ENCODE results near the gene MEF2A.
"Not testable (repeated sequence)": the region's sequence is repeated elsewhere in the genome, so short reads cannot be mapped to it uniquely, and the experiment has no call there.

The MEF2A gene

DNA sequence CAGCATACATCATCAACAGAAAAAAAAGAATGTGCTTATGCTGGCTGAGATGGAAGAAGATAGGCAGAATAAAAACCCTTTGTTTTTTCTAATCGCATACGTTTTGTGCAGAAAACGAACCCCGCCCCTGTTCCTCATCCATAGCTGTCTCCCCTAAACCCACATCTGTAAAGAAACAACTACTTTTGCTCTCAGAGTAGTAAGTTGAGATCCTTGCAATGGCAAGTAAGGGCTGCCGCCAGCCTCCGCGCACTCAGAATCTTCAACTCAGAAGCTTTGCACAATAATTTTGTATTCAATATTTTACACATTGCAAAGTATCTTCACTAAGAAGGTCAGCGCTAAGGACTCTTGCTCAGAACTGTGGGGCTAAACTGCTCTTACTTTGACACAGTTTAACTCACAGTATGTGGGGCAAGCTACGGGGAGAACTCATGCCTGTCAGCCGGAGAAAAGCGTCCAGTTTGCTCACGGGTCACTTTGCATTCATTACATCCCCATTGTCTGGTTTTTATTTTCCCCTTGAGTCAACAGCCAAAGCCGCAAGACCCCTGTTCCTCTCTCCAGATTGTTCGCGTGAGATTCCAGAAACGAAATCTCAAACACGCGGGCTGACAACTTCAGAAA lies 166.5 kb downstream of the MEF2A start:
- DNase-seq, result no peak

DNA sequence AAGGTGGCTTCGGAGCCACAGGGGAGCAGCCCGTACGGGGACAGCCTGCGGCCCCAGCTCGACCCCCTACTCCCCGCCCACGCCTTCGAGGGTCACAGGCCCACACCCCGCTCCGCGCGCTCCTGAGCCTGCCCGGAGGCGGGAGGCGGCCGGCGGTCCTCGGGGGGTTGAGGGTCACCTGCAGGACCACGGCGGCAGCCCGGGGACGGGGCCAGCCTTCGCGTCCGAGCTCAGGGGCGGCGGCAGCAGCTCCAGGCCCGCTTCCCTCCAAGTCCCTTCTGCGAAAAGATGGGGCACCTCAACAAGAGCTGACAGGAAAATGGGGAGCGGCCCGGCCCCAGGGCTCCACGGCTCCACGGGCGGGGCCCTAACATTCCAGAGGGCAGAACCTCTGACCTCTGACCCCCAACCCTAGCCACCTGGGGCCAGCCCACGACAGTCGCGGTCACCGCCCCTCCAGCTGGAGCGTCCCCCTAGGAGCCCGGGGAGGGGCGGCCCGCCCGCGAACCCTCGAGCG lies 167.0 kb downstream of the MEF2A start:
- no peak for DNase-seq

DNA sequence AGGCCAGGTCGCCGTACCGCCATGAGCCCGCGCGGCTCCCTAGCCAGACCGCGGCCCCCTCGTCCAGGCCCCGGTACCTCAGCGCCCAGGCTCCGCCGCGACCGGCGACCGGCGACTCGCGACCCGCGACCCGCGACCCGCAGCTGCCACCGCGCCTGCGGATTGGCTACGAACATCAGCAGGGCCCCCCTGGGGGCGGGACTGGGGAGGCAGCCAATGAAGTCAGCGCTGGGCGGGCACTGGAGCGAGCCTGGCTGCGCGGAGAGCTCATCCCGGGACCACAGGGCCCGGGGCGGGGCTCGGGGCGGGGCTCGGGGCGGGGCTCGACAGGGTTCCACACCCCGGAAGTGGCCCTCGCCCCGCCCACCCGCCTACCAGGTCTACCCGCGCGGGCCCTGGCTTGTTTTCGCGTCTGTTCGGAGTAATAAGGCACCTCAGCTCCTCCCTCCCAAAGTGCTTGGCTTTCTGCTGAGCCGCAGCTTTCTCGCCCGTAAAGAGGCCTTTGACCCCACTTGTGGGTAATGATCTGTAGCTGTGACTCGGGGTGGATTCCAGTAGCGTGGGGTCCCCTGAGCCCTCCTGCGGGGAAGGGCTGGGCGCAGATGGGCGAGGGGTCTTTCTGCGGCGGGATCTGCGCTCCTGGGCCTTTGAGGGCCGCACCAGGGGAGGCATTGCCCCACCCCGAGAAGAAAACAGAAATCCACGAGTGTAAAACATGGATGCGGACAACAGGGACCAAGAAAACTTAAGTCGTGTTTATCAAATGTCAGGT lies 167.7 kb downstream of the MEF2A start, which contains the start of gene LYSMD4:
Gene LYSMD4 (minus strand): TSS at position 170 of the 772 bp plus-strand sequence. CDS start 1,438 bp downstream, outside the sequence.
- peak; percentile 99 for DNase-seq

DNA sequence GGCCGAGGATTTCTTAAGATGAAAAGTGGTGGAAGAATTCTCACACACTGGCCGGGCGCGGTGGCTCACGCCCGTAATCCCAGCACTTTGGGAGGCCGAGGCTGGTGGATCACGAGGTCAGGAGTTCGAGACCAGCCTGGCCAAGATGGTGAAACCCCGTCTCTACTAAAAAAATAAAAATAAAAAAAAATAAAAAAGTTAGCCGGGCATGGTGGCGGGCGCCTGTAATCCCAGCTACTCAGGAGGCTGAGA lies 168.2 kb downstream of the MEF2A start:
- DNase-seq, result not testable (repeated sequence)

DNA sequence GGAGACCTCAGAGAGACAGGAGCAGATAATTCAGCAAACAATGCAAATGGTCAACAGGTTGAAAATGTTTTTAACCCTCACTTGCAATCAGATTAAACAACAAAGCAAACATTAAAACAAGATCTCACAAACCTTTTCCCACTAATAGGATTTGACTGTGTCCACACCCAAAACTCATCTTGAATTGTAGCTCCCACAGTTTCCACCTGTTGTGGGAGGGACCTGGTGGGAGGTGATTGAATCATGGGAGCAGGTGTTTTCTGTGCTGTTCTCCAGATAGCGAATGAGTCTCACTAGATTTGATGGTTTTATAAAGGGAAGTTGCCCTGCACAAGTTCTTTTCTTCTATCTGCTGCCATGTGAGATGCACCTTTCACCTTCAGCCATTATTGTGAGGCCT lies 168.8 kb downstream of the MEF2A start:
- DNase-seq, result no peak

DNA sequence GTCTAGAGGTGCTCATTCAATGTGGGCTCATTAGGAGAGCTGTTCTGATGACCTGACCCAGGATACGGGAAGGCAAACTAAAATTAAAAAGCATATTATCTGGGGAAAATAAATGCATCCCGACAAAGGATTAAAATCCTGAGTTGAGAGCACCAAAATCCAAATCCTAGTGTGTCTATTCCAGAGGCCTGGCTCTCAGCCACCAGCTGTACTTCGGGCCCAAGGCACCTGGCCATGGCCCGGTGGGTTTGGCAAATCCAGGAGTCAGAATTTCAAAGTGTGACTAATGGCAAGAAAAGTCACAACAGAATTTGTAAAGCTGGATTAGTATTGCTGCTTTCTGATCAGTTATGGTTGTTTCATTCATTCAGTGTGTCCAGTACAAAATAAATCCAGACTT lies 170.1 kb downstream of the MEF2A start:
- no peak for DNase-seq

DNA sequence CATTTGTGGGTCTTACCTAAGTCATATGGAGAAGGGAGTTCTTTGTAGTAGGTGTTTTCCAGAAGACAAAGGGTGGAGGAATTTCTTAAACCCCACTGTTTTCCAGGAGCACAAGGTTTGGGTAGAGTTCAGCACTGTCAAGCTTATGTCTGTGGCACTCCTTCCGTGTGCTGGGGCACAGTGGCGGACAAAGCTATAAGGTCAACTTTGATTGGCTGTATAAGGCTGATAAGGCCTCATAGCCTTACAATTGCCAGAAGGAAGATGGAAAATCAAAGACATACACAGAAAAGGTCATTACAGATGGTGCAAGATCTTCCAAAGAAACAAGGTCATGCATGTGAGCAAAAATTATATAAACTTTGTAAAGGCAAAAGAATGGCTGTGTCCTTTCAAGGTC lies 170.9 kb downstream of the MEF2A start:
- DNase-seq, result no peak

DNA sequence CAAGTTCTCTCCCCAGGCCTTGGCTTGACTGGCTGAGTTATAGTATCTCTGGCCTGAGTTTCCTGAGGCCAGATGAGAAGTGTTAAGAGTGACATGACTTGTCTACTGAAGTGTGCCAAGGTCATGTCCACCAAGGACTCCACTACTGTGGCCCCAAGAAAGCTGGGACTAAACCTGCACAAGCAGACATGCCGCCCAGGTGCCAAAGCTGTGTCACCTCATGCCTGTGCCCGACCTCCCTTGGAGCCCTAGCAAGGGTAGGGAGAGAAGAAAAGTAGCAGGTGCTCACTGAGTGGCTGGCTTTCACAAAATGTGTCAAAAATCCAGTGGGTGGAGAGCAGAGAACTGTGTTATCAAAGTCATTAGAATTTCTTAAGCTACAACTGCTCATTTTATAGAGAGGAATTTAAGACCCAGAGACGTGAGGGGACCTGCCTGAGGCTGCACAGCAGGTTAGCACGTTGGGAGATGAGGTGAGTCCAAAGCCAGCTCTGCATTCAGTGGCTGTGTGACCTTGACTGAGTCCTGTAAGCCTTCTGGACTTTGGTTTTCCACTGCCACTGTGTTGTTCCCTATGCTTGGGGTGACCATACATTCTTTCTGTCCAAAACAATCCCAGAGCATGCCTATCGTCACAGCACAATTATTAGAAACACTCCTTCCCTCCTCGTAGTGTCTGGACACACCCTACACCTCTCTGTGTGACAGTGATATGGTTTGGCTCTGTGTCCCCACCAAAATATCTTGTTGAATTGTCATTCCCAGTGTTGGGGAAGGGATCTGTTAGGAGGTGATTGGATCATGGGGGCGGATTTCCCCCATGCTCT lies 172.4 kb downstream of the MEF2A start:
- no peak for DNase-seq

DNA sequence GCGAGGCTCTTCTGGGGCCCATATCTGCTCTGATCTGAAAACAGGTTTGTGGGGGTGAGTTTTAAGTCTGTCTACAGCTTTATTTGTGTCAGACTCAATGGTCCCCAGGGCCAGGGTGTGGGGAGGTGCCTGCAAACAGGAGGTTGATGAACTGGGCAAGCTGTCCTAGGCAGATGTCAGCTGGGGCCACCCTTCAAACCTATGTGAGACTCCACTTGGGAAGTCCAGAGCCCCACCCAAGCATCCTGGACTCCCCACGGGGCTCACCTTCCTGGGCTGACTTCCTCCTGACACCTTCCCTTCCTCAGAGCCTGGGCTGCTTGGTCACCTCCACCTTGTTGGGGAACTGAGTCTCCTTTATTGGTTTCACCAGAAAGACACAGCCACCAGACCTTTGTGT lies 176.1 kb downstream of the MEF2A start:
- no peak for DNase-seq

DNA sequence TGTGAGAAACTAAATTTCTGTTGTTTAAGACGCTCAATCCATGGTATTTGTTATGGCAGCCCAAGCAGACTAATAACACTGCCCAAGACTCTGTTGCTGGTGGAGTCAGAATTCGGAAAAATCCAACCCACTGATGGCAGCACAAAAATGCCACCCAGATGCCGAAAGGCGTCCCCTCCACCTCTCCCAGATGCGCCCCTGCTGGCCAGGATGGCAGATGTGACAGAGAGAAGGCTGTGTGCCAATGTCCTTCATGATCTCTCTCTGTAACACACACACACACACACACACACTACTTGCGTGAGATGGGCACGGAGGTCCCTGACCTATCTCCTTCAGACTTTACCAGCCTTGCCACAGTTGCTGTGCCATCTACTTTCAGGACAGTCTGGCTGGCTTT lies 178.4 kb downstream of the MEF2A start:
- DNase-seq, result no peak

DNA sequence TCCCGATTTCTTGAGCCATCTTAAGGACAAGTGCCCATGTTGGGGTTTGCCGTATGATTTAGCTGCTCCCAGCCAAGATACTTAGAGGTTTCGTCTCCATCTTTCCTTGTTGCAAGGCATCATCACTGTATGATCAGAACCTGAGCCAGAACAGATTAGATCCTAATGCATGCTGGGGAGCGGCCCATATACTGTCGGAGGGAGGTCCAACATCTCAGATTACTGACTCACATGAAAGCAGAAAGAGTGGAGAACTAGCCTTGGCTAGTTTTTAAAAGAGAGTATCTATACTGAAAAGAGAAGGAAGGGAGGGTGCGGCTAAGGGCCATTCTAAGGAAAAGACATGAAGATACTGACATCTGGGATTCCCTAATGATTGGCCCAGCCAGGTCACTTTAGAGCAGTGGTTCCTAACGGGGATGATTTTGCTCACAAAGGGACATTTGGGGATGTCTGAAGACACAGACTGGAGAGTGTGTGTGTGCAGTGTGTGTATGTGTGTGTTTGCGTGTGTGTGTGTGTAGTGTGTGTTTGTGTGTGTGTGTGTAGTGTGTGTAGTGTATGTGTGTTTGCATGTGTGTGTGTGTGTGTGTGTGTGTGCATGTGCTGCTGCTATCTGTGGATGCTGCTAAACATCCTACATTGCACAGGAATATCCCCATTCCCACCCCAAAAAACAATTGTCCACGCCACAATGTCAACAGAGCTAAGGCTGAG lies 179.7 kb downstream of the MEF2A start:
- DNase-seq, result no peak

DNA sequence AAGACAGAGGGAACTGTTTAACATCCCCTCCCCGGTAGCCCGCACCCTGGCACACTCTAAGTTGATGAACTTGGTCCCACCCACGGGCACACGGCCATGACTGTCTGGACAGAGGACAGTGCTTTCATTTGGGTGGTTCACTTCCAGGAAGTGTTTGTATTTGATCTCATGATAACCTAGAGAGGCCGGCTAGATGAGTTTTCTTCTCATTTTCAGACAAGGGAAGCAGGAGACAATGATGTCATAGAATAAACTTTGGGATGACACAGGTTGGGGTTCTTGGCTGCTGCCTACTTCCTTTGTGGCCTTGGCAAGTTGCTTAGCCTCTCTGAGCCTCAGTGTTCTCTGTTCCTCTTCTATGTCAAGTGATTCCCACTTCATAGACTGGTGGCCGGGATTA lies 183.6 kb downstream of the MEF2A start:
- DNase-seq, result no peak

DNA sequence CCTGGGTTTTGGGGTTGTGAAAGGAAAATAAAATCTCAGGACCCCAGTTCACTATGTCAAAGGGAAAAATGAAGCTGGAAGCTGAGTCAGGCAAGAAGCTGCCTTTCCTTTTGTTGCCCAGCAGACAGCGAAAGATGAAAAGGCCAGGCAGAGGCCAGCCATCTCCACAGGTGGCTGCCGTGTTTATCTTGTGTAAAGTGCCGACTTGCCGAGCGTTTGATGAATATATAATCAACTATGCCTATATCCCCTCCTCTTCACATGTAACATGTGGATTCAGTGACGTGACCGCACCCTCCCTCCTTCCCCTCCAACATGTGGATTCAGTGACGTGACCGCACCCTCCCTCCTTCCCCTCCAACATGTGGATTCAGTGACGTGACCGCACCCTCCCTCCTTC lies 184.5 kb downstream of the MEF2A start:
- DNase-seq, result not testable (repeated sequence)

DNA sequence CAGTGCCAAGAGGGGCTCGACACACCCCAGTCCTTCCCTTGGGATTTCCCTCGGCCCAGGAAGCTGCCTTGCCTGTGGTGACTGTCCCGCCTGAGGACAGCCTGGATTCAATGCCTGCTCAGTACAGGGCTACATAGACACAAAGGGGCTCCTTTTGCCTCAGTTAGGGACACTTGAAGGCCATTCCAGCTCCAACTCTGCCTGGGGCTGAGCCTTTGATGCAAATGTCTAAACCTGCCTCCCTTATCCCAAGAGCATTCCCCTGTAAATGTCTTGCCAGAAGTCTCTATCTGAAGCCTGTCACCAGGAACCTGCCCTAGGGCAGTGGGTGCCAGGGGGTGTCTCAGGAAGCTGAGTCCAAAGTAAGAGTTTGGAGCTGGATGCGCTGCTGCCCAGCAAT lies 186.8 kb downstream of the MEF2A start:
- no peak for DNase-seq

DNA sequence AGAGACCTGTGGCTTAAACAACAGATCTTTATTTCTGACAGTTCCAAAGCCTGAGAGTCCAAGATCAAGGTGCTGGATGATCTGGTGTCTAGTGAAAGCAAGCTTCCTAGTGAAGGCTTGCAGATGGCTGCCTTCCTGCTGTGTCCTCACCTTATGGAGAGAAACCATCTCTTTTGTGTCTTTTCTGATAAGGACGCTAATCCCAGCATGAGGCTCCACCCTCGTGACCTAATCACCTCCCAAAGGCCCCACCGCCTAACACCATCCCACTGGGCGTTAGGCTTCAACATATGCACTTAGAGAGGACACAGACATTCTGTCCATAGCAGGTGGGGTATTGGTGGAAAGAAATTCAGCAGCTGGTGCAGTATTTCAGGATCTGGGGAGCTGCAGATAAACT lies 187.3 kb downstream of the MEF2A start:
- no peak for DNase-seq

DNA sequence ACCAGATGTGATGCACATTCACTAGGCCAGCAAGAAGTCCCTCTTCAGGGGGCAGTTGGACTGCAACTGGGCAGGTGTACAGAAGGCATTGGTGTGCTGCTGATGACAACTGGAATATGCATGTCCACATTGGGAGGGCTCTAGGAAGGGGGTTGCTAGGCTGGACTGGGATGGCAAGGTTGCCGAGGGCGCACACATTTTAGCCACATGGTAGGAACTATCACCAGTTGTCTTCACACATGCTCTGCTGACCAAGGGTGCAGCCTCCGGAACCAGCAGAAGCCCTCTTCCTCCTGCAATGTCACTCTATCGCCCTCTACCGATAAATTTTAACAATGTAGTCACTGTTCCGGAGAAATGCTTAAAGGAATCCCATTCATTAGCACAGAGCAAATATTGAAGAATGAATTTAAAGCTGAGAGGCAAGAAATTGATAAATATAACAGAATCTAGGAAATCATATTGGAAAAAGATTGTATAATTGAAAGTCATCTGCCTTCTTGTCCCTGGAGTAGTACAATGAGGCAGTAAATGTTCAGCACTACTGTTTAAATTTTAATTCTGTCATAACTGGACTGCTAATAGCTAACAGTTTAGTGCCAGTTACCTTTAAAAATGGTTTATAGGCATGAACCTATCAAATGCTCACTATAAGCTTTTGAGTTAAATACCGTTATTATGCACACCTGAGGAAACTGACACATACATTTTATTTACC lies 190.1 kb downstream of the MEF2A start:
- DNase-seq, result peak; percentile 14

DNA sequence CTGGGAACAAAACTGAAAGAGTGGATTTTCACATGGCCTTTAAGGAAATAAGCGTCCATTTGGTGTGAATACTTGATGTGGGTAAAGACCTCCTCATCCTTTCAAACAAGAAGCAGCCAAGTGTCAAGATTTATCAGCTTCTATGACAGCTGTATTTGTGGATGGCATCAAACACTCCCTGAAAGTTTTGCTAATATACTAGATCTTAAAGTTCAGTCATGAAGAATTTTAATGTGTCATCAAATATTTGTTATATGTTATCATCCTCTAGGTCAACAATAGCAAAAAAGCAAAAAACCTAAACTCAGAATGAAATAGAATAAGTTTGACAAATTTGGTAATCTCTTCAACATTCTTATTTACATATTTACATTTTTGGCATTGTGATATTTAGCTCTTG lies 196.5 kb downstream of the MEF2A start:
- no peak for DNase-seq

DNA sequence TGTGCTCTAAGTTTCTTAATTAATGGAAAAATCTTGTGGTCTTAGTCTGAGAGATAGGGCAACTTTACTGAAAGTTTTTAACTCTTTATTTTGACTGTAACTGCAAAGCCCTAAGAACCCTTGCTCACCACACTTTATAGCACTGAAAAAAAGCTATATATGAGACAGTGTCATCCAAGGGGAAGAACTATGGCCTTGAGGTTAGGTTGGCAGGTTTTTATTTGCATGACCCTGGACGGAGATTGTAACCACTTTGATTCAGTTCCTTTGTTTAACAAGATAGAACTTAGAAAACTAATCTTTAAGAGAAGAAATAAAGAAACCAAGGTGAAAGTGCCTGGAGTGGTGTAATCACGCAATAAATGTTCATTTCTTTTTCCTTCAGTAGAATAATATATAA lies 198.0 kb downstream of the MEF2A start:
- DNase-seq, result no peak

DNA sequence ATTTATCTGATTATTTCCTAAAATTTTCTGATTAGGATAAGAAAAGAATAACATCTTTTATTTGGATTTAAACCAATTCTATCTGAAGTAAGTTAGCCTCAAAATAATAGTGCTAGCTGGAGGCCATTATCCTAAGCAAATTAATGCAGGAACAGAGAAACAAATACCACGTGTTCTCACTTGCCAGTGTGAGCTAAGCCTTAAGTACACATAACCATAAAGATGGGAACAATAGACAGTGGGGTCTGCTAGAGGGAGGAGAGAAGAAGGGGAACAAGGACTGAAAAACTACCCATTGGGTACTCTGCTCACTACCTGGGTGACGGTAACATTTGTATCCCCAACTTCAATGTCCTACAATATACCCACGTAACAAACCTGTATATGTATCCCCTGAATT lies 198.7 kb downstream of the MEF2A start:
- no peak for DNase-seq
